Neutrophil (primary cell): ENCODE measurements around the gene ADGRD1.

Experiments
- H3K27ac ChIP-seq: fragments of 200-600 bp; sonication (generic); 2 replicates; pipeline ENCODE4 v1.5.1; 2016; ENCODE audit warnings: mild to moderate bottlenecking, moderate library complexity
- H3K27me3 ChIP-seq: fragments of 200-600 bp; sonication (generic); 2 replicates; pipeline ENCODE4 v1.6.0; 2016; ENCODE audit warnings: mild to moderate bottlenecking
- H3K36me3 ChIP-seq: fragments of 200-600 bp; sonication (generic); 2 replicates; pipeline ENCODE4 v1.5.1; 2017
- H3K4me1 ChIP-seq, 2 experiments: fragments of 200-600 bp in 1 of 2; sonication (generic) in 1 of 2; 1 replicate in 1 of 2; 2 replicates in 1 of 2; pipeline versions ENCODE4 v1.5.1 to v1.6.1; 2013 to 2016; ENCODE audit warnings: low read depth in 1 of 2, low read length in 1 of 2, mild to moderate bottlenecking in 1 of 2, moderate library complexity in 1 of 2; ENCODE audit not compliant: control insufficient read depth in 1 of 2, insufficient read depth in 1 of 2
- H3K4me3 ChIP-seq, 2 experiments: fragments of 200-600 bp in 1 of 2; sonication (generic) in 1 of 2; 1 replicate in 1 of 2; 2 replicates in 1 of 2; pipeline ENCODE4 v1.5.1; 2013 to 2016; ENCODE audit warnings: low read depth in 1 of 2, low read length in 1 of 2, mild to moderate bottlenecking in 1 of 2, moderate library complexity in 1 of 2
- H3K9me3 ChIP-seq: fragments of 200-600 bp; sonication (generic); 2 replicates; pipeline ENCODE4 v1.5.1; 2016
- CTCF ChIP-seq: fragments of 200-600 bp; sonication (generic); IDR thresholded peaks from 2 replicates; pipeline ENCODE4 v1.5.1; 2016; ENCODE audit warnings: antibody characterized with exemption

The ADGRD1 gene

DNA sequence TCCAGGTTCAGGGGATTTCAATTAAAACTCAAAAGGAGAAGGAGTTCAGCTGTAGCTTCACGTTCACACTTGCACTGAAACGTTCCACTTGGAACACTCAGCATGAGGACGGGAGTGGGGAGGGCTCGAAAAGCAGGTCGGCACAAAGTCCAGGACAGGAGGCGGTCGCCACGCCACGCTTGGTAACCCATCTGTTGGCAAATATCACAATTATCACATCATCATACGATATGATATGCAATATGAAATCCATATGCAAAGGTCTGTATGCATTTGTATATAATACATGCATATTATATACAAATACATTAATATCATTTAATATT, 17.2 kb downstream of the ADGRD1 start:
- no peak for TF ChIP-seq CTCF
- no peaks in the 10 kb centered on the region for H3K27me3 ChIP-seq
- H3K9me3 ChIP-seq, result no peaks in the 10 kb centered on the region
- peaks cover 6% of the 10 kb centered on the region in 2 experiments for H3K4me1 ChIP-seq
- no peaks in the 10 kb centered on the region for H3K36me3 ChIP-seq
- no peak overlapping the region for H3K27ac ChIP-seq
- H3K4me3 ChIP-seq, result no peak overlapping the region

DNA sequence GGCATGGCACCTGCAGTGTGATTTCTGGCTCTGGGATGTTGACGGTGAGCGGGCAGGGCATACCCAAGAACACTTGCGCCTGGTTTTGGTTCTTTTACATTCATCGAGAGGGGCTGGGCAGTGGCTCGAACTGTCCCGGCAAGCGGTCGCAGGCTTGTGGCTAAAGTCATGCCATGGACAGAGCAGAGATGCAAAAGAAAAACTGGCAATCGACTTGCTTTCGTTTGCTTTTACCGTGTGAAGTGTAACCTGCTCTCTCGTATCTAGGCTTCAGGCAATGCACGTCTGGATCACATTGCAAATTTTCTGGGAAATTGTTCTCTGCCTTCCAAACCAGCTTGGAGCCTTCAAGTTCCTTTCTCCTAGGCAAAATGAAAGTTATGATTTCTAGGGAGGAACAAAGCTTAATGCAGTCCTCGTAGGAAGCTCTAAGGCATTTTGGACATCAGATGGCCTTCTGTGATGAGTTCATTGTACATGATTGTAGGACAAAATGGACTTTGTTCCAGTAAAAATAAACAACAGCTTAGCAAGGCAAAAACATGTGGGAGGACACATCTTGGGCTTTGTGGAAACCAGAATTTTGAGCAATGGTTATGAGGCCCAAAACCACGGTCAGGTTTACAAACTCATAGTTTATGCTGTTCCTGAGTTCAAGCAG, 18.3 kb downstream of the ADGRD1 start:
- no peaks in the 10 kb centered on the region for H3K36me3 ChIP-seq
- no peak for TF ChIP-seq CTCF
- H3K4me1 ChIP-seq, result no peaks in the 10 kb centered on the region
- no peak overlapping the region for H3K27ac ChIP-seq
- H3K4me3 ChIP-seq, result no peak overlapping the region
- H3K9me3 ChIP-seq, result no peaks in the 10 kb centered on the region
- H3K27me3 ChIP-seq, result no peaks in the 10 kb centered on the region

DNA sequence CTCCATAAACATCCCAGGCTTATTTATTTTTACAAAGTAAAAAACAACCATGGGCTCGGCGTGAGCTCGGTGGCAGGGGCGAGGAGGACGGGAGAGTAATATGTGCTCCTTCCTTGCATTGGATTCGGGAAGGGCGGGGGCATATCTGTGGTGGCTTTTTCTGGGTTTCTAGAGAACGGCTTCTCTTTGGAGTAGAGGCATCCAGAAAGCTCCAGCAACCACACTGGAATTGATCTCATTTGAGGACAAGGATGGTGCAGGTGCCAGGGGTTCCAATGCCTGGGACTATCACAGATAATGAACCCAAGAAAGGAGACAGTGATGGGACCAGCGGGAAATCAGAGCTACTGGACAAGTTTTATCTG, 18.9 kb downstream of the ADGRD1 start:
- Histone ChIP-seq H3K4me1 (no peaks in the 10 kb centered on the region), H3K4me3 (no peak overlapping the region), H3K27ac (no peak overlapping the region), H3K27me3 (no peaks in the 10 kb centered on the region), H3K9me3 (no peaks in the 10 kb centered on the region), H3K36me3 (no peaks in the 10 kb centered on the region)
- no peak for TF ChIP-seq CTCF

- Histone ChIP-seq H3K27ac (no peak overlapping the region), H3K4me1 (no peaks in the 10 kb centered on the region), H3K9me3 (no peaks in the 10 kb centered on the region), H3K36me3 (no peaks in the 10 kb centered on the region), H3K4me3 (no peak overlapping the region), H3K27me3 (no peaks in the 10 kb centered on the region)
- TF ChIP-seq CTCF, result no peak
Measured at GRCh38 chr12:130973109-130973508, 19.4 kb downstream of the ADGRD1 start.

DNA sequence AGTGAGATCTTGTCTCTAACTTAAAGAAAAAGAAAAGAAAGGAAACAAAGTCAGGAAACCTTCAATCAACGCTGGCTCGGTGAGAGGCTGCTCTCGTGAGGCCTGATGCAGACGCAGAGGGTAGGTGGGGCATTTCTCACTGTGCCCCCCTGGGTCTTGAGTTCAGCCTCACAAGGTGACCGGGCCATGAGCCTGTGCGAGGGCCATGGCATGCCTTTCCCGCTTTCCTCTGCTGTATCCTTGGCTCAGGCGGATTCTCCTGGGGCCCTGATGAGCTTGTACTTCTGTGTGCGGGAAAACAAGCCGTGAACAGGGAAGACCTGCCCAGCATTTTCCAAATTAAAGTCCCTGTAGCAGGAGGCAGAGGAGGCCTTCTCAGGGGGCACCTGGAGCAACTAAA, 20.2 kb downstream of the ADGRD1 start:
- no peak overlapping the region for H3K4me3 ChIP-seq
- no peaks in the 10 kb centered on the region for H3K36me3 ChIP-seq
- no peaks in the 10 kb centered on the region for H3K27me3 ChIP-seq
- no peak for TF ChIP-seq CTCF
- H3K9me3 ChIP-seq, result no peaks in the 10 kb centered on the region
- no peaks in the 10 kb centered on the region for H3K4me1 ChIP-seq
- no peak overlapping the region for H3K27ac ChIP-seq

DNA sequence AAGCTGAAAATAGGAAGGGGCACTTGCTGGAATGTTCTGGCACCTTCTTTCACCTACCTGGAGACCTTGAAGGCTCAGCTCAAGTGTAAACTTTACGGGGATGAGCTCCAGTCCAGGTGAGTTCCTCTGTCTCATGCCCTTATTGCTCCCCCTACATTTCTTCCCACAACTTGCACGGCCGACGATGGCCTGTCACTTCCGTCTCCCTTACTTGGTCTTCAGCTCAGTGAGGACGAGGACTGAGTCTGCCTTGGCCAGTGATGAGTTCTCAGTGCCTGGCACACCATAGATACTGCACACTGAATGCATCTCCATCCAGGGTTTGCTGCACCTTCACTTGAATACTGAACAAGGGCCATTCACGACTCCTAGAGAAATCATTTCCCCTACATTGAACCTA, 21.4 kb downstream of the ADGRD1 start:
- no peak overlapping the region for H3K27ac ChIP-seq
- no peaks in the 10 kb centered on the region for H3K27me3 ChIP-seq
- no peaks in the 10 kb centered on the region for H3K9me3 ChIP-seq
- no peaks in the 10 kb centered on the region for H3K4me1 ChIP-seq
- no peak for TF ChIP-seq CTCF
- H3K36me3 ChIP-seq, result no peaks in the 10 kb centered on the region
- no peak overlapping the region for H3K4me3 ChIP-seq
